Loucy (cell line): Measurements from ENCODE around the gene SUPV3L1.

Experiments used
- CTCF ChIP-seq: fragments of 200-600 bp; sonication (generic); conservative IDR thresholded peaks from 2 replicates; pipeline ENCODE4 v1.5.1; 2014; ENCODE audit warnings: mild to moderate bottlenecking, antibody characterized with exemption, low read length
- EZH2phosphoT487 ChIP-seq: fragments of 200-600 bp; IDR thresholded peaks from 2 replicates; pipeline ENCODE4 v1.6.1; 2018; ENCODE audit warnings: antibody characterized with exemption, mild to moderate bottlenecking, moderate library complexity, borderline replicate concordance

- TF ChIP-seq CTCF (no peak), EZH2phosphoT487 (no peak)
Measured at GRCh38 chr10:69151984-69152383, 28.1 kb upstream of the SUPV3L1 start.
